ENCODE data around the gene NLRC3.

NLRC3 gene

DNA sequence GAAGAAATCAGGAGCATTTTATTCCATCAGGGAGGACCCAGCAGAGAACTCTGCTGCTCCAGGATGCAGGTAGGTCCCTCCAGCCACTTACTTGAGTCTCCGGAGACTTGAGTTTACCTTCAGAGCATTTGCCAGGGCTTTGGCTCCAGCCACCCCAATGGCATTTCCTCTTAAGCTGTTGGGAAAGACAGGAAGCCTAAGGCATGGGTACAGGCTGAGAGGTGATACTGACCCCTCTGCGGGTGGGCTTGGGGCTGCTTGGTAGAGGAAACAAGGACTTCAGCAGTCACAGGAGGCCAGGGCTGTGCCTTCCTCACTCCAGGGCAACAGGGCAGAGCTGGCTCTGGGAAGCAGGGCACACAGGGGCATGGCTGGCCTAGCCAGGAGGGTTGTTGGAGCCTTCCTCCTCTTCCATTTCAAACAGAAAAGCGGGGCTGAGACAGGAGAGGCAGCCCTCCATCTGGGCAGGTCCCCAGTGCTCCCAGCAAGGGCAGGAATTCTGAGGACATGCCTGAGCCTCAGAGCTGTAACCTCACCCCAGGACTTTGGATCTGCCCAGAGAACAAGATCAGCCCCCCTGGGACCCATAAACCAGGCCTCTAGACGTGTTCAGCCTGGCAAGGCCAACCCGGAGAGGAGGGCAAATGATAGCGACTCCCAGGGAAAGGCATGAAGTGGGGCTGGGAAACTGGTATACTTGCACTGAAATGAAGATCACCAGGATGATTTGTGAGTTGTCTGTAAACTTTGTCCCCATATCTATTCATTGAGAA, 34.4 kb downstream of the NLRC3 start:
- DNase-seq, result no peak

DNA sequence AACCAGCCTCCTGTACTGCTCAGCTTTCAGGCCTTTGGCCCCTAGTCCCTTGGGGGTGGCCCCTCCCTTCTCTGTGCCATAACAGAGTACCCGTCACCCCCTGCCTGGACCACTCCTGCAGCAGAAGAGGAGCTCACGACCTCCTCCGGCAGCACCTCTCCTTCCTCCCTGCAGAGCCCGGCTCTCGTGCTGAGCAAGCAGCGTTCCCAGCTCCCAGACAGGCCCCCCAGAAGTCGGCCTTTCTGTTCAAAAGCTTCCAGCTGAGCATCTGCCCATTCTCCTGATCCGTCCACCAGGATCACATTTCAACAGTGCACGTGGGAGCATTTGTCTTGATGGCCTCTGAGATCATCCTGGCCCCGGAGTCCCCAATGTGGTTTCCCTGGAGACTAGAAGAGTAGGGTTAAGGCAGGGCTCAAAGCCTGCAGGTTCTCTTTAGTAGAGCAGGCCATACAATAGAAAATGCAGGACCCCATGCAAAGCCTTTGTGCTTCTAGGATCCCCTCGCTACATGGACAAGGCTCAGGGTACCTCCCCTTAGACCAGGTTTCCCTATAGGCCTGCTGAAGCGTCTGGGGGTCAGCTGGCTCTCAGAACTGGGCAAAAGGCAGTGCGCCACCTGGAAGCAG, 35.6 kb downstream of the NLRC3 start:
- DNase-seq, result no peak

DNA sequence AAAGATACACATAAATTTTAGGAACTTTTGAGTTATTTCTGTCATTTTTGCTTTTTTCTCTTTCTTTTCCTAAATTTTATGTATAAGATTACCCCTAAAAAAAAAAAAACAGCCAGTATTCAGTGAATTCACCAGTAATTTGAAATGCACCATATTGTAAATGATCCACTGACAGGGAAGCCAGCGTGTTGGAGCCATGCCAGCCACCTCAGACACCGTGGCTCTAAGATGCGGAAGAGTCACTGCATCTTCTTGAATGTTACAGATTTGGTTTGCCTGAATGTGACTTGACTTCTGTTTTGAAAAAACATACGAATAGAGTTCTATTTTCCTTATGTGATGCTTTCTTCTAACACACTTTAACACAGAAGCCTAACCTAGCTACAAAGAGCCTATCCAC, 39.0 kb downstream of the NLRC3 start:
- DNase-seq, result no peak

DNA sequence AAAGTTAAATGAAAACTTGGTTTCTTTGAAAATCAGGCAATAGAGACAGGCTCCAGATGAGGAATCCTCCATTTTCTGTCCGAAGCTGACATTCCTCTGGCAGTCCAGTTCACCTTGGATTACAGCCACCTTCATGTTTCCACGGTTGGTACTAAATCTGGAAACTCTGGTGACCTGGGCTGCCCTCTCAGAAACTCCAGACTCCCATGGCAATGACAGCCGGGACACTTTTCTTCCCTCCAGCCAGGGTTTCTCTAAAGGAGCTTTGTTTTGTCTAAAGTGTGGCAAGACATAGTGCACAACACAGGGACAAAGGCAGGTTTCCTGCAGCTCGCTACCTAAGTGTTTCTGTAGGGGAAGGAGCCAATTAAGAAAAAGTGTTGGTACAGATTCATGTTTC, 40.4 kb downstream of the NLRC3 start:
- DNase-seq, result no peak

DNA sequence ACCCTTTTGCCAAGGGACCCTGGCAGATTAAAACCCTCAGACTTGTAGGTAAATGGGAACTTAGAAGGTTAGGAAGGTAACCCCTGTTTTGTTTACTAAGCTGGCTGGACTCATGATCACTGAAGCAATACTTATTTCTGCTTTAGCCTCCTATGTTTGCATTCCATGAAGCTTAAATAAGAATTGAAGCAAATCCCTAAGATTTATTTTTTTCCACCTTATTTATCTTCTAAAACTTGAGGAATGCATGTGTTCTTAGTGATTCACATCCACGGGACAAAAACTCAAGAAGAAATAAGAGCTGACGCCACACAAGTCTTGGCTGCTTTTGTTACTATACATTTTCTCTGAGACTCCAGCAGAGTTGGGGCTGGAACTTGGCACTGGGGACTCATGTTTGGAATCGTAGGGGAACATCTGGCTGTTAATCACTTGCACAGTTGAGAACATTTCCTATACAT, 40.9 kb downstream of the NLRC3 start:
- DNase-seq, result no peak

DNA sequence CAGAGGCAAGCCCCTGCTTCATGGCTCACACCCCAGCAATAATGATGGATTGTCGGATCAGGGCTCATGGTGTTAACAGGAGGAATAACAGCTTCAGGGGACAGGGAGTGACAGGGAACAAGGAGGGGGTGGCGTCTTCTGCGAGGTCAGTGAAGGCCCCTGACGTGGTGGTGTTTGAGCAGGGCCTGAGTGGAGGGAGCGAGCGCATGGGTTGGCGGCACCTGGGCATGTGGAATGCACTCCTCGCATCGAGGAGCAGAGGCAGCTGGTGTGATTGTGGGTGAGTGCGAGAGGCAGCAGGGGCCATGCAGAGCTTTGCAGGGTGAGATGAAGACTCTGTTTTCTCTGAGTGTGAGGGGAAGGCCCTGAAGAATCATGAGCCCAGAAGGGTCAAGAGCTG, 43.1 kb downstream of the NLRC3 start:
- DNase-seq, result no peak

DNA sequence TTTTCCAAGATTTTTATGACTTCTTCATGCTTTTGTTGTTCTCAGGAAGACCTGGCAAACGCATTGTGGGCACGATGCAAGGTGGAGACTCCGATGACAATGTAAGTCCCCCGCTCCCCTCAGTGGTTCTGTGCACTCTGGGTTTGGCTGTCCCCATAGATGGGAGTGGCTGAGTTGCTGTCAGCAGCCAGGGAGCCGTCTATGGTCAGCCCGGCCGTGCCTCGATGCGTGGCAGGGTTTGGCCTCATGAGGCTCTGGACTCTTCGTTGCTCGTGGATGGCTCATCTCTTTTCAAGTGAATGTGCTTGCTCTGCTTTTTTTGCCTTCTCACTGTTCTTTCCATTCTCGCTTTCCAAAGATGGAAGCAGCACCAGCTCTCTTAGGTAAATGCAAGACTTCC, 44.5 kb downstream of the NLRC3 start:
- DNase-seq, result no peak

DNA sequence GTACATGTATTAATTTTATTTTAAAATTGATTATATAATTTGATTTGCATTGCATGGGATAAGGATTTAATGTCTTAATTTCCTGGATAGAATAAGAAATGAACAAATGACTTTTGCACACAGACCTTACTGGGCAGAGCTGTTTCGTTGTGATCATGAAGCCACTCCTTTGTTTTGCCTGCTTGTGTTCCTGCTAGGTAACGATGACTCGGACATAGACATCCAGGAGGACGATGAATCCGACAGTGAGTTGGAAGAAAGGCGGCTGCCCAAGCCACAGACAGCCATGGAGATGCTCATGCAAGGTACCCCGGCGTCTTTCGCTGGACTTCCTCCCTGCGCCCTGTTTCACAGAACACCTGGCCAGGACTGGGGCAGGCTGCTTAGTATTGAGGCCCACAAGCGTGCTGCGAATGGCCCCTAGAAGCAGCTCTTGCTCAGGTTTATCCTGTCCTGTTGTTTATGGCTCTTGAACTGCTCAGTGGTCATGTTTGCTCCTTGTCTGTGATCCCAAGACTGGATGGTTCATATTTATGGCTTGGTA, 46.8 kb downstream of the NLRC3 start:
- DNase-seq, result no peak

DNA sequence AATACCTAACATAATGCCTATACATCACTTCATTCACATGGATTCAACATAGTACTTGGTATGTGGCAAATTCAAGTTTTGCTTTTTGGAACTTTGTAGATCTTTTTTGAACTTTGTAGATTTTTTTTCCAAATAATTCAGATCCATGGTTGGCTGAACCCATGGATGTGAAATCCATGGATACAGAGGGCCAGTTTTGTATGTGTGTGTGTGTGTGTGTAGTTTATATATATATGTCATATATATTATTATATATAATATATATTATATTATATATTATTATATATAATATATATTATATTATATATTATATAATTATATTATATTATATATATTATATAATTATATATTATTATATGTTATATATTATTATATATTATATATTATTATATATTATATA, 48.0 kb downstream of the NLRC3 start:
- no peak for DNase-seq

DNA sequence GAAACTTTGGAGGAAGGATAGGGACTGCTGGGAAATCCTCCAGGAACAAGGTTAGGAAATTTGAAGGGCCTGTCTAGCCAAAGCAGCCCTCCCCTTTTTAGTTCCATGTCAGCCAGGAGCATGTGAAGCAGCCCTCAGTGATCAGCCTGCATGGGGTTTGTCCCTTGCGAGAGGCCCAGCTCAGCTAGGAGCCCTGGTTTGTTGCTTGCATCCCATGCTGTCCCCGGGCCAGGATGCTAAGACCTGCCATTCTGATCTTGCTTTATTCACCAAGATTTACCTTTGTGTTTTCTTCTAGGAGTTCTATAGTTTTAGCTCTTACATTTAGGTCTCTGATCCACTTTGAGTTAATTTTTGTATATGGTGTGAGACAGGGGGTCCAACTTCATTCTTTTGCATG, 48.8 kb downstream of the NLRC3 start:
- no peak for DNase-seq

DNA sequence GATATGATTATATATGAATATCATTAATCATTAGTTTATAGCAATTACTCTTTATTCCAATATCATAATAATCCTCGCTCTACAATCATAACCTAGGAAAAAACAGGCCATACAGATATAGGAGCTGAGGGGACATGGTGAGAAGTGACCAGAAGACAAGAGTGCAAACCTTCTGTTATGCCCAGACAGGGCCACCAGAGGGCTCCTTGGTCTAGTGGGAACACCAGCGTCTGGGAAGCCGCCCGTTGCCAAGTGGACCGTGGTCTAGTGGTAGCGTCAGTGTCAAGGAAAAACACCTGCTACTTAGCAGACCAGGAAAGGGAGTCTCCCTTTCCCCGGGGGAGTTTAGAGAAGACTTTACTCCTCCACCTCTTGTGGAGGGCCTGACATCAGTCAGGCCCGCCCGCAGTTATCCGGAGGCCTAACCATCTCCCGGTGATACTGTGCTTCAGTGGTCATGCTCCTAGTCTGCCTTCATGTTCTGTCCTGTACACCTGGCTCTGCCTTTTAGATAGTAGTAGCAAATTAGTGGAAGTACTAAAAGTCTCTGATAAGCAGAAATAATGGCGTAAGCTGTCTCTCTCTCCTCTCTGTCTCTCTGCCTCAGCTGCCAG, 49.9 kb downstream of the NLRC3 start:
- peak; percentile 14 for DNase-seq

DNA sequence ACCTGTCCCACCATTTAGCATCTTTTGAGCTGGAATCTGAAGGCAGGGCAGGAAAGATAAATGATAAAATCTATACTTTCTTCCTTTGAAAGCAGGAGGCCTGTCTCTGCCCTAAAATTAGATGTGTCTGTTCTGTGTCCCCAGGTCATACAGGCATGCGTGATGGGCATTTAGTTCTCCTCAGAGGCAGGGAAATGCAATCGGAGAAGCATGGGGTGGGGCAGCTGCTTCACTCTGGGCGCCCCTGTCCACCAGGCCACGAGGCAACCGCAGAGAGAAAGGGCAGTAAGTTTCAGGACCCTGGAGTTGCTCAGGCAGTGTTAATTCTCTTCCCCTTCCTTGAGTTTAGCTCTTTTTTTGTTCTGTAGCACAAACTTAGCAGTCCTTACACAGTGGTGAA, 51.3 kb downstream of the NLRC3 start:
- no peak for DNase-seq

DNA sequence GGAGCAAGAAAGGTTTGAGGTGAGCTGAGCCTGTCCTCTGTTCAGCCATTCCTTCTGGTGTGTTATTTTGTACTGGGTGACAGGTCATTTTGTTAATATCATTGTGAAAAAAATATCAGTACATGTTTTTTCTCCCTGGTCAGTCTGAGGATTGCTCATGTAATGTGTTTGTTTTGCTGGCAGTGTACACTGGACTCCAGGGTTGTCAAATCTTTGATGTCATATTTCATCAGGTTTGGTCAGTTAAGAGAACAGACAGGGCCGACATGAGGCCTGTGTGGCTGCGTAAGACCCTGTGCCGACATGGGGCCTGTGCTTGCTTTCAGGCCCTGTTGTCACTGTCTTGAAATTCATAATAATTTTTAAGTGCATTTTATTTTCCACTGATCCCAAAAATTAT, 53.9 kb downstream of the NLRC3 start:
- DNase-seq, result no peak

DNA sequence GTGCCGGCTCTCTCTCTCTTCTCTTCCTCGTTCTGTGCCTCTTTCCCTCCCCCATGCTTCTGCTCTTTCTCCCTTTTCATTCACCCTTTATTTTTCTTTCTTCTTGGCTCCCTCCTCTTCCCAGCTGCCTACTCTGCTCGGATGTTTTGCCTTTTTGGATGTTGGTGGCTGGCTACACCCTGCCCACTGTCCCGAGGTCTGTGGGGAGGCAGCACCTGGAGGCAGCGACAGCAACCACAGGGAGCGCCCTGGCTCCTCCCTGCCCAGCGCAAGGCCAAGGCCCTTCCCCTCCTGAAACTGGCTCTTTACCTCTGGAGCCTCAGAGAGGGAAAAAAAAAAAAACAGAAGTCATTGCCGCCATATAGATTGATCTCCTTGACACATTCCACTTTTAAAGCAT, 56.4 kb downstream of the NLRC3 start:
- no peak for DNase-seq

DNA sequence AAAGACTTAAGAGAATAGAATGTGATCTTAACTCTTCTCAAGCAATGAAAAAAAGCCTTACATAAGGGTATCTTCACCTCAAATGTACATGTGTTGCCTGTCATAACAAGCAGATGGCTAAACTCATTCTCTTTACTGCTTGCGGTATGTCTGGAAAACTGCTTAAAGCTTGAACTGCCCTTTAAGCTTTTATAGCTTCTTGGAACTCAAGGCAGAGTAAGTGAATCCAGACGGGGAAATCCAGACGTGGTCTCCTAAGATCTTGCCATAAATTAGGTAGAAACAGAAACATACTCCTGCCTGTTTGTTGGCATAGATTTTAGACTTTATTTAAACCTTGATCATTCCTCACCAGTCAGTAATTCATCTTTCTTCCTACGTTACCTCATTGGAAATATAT, 56.8 kb downstream of the NLRC3 start:
- no peak for DNase-seq

DNA sequence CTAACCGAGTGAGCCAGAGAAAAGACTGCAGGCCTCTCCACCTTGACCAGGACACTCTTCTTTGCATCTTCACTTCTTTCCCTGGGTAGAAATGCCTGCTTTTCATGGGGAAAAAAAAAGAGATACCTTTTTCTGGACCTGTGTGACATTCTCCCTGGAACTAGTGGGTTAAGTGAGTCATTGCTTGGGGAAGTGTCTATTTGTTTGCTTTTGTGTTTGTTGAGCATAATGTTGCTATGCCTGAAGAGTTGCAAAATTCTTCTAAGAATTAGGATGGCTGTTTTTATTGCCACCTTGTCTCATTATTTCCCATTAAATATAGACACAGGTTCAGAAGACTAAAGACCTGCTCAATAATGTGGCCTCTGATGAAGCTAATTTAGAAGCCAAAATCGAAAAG, 57.6 kb downstream of the NLRC3 start:
- DNase-seq, result no peak

DNA sequence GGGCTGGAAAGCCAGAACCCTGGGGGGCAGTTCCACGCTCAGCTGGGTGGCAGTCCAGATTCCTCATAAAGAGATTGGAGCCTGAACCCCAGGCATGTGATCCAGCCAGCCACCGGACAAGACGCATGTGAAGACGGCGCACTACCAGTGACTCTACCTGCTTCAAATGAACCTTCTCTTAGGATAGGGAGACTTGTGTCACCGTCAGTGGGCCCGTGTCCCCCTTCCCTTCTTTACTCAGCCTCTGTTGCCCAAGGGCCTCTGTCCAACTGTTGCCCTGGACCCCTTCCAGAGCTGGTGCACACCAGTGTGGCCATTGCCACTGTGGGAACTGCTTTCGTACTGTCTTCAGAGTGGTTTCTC, 58.2 kb downstream of the NLRC3 start:
- DNase-seq, result no peak

DNA sequence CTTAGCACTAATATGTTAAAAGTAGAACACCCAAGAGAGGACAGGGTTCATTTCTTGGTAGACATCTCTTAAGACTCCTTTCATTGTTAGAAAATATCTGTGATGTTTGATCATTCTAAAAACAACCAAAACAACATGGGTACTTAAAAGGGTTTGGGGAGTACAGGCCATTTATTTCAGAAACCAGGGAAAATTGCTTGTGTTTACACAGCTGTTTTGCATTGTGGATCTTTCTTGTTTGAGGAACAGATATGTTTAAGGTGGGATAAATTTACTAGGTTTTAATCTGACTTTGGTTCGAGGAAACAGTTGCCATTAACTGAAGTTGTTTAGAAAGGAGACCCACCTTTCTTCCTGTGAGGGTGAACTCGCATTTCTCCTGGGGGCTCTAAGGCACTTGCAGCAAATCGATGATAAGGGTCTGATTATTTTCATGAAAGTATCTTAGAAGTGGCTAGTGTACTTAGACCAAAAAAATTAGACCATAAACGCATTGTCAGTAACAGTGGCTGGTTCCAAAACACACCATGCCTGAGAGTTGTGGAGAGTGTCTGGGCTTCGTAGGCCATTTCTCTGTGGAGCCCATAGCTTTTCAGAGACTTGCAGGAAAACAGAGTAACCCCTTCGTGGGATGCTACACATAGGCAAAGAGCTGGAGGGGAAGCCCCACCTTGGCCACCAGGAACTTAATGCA, 58.8 kb downstream of the NLRC3 start:
- DNase-seq, result no peak

DNA sequence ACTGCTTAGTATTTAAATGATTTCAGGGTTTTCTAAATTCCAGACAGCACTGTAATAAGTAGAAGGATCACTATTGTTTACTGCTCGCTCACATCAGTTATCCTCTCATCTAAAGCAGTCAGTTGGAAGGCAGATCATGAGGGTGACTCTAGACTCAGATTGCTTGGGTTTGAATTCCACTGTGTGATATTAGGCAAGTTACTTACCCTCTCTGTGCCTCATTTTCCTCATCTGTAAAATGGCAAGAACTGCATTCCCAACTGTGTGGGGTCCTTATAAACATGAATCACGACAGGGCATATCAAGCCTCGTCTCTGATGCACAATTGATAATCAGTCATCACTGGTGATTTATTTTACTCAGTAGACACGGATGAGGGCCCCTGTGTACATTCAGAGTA, 61.3 kb downstream of the NLRC3 start:
- DNase-seq, result no peak

DNA sequence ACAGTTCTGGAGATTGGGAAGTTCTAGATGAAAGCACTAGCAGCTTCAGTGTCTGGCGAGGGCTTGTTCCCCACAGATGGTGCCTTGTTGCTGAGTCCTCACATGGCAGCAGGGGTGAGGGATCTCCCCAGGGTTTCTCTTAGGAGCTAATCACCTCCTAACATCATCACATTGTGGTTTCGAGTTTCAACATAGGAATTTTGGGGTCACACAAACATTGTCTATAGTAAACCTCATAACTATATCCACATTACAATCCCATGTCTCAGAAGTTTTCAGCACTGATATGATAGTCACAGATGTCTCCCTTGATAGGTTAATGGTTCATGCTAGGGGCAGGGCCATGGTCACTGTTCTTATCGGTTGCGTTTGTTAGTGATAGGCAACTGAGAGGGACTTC, 62.6 kb downstream of the NLRC3 start:
- no peak for DNase-seq

DNA sequence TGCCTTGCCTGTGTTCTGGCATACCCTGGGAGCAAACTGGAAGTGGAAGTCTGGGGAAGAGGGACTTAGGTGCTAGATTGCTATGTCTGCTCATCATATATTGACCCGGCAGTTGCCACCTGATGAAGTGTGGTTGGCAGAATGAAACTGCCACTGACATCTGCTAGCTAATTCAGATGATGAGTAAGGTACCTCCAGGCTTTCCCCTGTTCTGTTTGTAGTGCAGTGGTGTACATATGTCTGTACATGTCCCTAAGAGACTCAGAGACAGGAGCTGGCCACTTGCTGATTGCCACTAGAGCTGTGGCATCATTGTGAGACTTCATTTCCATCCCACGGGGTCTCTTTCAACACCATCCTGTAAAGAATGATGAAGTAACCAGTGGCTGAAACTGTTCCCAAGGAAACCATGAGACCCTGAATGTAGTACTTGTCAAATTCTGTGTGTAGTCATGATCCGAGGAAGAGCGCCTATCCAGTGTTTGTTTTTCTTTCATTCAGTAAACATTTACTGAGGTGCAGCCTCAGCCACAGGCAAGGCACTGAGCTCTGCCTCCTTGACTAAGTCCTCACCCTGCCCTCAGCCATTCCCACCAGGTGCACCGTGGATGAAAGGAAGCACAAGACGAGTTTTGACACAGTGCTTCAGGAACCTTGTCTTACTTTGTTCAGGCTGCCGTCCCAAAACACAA, 63.2 kb downstream of the NLRC3 start:
- no peak for DNase-seq

DNA sequence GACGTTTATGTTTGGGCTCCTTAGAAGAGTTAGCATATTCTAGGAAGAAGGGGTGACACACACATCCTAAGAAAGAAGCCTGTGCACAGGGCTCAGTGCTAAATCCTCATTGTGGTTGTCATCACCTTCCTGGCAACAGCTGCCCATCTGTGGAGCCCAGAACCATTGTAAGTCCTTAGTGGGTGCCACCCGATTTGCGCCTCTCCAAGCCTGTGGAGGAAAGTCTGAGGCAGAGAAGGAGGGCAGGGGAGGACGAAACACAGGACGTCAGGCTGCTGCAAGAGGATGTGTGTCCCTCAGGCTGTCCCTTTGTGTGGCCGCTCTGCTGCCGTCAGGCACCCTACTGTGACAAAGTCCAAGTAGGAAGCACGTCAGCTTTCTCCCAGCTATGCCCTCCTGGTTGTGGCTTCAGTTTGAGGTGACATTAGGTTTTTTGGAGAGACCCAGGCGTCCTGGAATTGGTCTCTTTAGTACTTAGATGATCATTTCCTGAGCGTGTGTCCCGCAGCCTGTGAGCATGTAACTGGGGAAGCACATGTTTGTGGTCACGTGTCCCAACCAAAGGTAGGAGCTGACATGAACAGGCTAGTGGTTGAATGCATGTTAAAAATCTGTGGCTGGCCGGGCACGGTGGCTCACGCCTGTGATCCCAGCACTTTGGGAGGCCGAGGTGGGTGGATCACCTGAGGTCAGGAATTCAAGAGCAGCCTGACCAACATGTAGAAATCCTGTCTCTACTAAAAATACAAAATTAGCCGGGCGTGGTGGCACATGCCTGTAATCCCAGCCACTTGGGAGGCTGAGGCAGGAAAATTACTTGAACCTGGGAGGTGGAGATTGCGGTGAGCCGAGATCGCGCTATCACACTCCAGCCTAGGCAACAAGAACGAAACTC, 65.7 kb downstream of the NLRC3 start:
- no peak for DNase-seq

Data from effector CD8-positive, alpha-beta T cell (primary cell).